VCaP (cell line): ENCODE data around the gene TRPV5.

Source experiments
- H3K27ac ChIP-seq: fragments of 450-650 bp; 2 replicates; pipeline ENCODE4 v1.5.1; 2017
- TF ChIP-seq, protein P1 (sequence below): fragments of 450-650 bp; conservative IDR thresholded peaks from 2 replicates; pipeline ENCODE4 v1.5.1; 2017; ENCODE audit warnings: mild to moderate bottlenecking, moderate library complexity

Gene TRPV5

DNA sequence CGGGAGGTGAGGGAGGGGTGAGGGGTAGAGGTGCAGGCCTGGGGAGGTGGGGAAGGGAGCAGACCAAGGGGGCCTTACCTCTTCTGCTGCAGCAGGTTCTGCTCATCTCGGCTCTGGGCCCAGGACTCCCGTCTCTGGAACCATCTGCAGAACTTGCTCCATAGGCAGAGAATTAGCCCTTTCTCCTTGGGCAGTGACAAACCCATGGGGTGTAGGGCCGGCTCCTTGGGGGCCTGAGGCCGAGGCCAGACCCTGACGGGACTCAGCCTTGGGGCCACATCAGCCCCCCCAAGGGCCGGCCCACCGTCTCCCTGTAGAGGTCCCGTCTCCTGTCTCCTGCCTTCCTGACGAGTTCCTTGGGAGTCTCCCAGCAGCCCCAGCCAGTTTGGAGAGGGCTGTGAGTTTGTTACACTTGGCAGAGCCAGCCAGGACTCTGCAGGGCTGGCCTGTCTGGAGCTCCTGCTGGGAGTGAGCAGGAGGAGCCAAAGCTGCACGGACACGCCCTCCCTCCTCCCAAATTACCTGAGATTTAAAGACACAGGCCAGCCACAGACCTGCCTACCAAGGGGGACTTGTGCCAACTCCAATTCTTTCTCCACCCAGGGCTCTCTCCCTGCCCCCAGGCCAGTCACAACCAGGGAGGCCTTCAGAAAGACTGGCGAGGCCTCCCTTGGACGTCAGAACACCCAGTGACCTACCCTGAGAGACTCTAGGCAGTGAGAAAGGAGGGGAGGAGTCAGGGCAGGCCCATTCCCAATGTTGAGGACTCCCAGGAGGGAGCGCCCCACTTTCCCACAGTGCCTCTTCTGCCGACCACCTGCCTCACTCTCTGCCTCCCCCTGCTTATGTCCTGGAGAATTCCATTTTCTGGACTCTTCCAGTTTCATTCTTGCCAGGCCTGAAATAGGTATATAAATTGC, 48.0 kb downstream of the TRPV5 start, which contains the start of gene TRPV6:
Gene TRPV6 (minus strand): TSS at position 435 of the 920 bp plus-strand sequence.
- peak within 1 kb of the TSS; percentile 84 for H3K27ac ChIP-seq
- TF ChIP-seq, protein P1, sequence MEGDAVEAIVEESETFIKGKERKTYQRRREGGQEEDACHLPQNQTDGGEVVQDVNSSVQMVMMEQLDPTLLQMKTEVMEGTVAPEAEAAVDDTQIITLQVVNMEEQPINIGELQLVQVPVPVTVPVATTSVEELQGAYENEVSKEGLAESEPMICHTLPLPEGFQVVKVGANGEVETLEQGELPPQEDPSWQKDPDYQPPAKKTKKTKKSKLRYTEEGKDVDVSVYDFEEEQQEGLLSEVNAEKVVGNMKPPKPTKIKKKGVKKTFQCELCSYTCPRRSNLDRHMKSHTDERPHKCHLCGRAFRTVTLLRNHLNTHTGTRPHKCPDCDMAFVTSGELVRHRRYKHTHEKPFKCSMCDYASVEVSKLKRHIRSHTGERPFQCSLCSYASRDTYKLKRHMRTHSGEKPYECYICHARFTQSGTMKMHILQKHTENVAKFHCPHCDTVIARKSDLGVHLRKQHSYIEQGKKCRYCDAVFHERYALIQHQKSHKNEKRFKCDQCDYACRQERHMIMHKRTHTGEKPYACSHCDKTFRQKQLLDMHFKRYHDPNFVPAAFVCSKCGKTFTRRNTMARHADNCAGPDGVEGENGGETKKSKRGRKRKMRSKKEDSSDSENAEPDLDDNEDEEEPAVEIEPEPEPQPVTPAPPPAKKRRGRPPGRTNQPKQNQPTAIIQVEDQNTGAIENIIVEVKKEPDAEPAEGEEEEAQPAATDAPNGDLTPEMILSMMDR: no peak

DNA sequence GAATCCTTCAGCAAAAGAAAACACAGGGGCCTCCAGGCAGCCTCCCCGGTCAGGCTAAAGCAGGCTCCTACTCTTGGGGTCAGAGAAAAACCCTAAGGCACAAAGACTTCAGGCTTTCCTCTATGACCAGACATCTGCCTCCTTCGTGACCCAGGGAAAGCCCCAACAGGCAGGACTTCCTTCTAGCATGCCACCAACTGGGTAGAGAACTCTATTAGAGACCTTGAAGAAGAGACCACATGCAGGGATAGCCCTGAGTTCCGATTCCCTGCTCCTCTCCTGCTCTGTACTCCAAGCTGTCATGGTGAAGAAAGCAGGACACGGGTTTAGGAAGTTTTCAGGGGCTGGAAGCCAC, 49.3 kb downstream of the TRPV5 start:
- peak overlapping the region; percentile 84; the same call in 1 of the 2 replicates for H3K27ac ChIP-seq
- TF ChIP-seq, protein P1: no peak

DNA sequence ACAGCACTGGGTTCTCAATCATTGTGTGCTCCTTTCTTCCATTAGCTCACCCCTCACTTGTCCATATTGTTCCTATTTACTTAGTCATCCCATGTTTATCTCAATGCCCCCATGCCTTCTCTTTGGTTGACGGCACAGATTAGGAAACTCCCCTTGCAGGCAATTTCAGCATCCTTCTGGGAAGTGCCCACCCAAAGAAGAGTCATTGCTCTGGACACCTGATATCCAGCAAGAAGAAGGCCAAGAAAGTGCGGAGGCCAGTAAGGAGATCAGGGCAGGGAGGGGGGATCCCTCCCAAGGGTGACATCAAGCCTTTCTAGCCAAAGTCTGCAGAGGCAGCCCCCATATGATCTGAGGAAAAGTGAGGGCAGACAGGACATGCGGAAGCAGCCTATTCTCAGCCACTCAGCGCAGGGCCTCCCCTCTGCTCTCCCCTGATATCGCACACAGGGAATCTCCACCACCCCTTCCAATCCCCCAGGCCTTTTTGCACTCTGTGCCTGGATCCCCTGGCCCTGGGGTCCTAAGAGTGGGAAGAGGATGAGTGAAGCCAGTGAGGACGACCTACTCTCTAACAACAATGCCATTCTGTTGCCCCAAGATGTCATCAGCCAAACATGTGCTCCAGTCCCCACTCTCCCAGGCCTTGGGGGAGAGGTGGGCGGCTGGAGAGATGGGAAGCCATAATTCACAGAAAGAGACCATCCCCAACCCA, 49.8 kb downstream of the TRPV5 start:
- H3K27ac ChIP-seq: no peak overlapping the region
- TF ChIP-seq, protein P1: no peak

DNA sequence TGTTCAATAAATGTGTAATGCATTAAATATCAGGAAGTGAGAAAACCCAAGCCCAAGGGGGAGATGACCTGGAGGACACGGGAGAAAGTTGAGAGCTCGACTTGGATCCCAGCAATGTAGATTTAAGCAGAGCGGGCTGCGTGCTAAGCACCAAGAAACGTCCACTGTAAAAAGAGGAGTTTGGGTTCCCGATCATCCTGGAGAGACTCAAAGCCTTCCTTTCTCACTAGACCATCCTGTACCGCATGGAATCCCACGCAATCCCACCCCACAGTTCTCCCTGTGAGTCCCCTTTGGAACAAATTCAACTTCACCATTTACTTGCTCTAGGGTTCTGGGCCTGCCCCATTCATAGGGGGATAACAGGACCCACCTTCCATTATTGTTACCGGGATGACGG, 50.4 kb downstream of the TRPV5 start:
- TF ChIP-seq, protein P1: no peak
- H3K27ac ChIP-seq: no peak overlapping the region

DNA sequence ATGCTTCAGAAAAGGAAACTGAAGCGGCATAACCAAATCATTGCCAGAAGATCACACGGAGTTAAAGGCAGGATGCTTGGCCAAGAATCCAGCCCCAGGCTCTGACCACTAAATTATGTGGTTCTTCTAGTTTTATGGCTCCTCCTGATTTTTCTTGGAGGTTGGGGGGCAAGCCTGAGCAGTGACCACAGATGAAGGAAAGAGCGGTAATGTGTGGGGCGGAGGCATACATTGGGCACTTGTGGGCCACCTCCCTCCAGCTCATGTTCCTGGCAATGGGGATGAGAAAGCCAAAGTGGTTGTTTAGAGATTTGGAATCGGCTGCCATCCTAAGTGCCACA, 51.2 kb downstream of the TRPV5 start:
- TF ChIP-seq, protein P1: no peak
- no peak overlapping the region for H3K27ac ChIP-seq

DNA sequence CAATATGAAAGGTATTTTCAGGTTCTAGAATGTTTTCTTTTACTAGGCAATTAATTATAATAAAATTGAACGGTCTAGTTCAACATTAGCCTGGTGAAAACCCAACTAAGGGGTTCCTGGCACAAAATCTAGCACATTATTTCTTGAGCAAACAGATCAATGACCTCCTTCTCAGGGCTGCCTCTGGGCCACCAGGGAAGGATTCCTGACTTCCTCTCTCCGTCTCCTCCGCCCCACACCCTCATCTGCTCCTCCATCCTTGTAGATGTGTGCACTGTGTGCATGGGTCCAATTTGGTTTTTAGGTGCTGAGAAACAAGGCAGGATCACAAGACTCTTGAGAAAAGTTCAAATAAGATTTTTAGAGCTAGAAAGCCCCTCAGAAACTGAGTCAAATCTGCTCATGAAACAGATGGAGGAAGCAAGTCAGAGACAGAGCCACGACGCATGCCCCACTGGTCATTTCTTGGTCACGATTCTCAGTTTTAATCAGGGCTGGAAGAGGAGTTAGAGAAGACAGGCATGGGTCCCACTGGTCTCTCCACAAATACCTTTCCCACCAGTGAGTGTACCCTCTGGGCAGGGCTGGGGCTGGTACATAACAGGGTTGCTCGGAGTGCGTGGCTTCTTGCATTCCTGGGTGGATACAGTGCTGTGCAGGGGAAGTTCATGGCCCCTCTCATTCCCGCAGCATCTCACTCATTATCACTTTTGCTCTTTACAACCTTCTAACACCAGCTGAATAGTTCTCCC, 51.8 kb downstream of the TRPV5 start:
- H3K27ac ChIP-seq: peak overlapping the region; percentile 24; the same call in 1 of the 2 replicates
- TF ChIP-seq, protein P1: no peak
